Measurements from ENCODE around the gene GPR39.

Gene GPR39

DNA sequence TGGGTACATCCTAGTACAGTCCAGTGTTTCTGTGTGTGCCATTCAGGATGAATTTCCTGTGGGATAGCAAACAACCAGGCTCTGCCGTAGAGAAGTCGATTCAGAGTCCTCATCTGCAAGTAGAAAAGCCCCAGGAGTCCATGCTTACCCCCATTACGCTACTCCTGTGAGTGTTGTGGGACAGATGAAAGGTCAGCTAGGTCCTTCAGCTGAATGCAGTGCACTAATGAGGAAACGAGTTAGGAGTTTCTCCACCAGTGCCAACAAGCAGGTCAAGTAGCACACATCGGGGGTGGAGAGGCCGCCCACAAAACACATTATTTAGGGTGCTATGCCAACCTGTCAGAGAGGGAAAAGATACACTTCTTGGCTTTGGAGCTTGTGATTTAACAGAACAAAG lies 2.5 kb upstream of the GPR39 start:
- no peak for DNase-seq

DNA sequence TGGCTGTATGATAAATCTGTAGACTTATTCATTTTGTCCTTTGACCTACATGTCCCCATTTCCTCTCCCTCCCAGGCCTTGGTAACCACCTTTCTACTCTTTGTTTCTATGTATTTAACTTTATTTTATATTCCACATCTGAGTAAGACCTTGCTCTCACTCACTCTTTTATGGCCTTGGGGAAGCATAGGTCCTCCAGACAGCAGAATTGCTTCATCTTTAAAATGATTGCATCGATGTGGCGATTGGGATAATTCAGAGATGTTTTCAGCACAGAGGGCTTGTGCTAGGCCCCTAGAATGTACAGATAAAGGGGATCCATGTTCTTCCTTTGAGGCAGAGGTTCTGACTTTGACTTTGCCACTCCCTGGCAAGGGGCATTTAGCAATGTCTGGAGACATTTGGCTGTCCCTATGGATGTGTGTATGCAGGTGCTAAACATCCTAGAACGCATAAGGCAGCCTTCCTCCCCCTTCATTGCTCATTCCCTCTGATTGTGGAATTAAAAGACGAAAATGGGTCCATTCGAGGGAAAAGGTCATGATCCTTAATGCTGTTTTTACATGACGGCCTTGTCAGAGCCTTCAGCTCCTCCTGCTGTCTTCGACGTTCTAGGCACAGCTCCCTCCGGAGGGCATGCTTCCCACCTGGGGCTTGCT lies 1.2 kb upstream of the GPR39 start:
- no peak for DNase-seq

DNA sequence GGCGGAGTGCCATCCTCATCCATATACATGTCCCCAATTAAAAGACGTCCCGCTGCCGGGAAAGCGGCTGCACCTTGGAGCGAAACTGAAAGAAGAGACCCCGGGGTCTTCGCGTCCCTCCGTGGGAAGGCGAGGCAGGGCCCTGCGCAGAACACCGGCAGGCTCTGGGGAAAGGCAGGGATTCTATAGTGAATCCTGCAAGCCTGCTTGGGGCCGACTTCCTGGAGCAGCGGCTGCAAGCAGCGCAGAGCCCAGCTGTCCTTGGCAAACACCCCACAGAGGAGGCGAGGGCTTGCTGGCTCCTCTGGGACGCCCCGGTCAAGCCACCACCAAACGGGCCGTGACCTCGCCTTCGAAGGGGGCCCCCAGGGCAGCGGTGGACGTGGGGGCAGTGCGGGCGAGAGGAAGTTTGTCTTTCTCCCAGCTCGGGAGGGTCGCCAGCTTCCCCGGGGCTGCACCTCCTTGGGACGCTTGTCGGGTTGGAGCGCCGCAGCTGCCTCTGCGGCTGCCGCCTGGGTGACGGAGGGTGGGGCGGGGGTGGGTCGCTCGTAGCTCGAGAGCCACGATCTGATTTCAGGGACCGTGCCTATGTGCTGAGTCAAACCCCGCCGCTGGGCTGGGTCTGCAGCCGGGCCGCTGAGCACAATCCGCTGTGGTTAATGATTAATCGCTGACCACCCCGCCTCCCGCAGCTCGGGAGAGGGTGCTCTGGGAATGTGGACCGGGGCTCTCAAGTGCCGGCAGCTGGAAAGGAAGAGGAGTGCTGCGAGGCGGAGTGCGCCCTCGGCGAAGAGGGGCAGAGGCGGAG lies 486 bp upstream of the GPR39 start:
- peak; percentile 85 to 94 for DNase-seq

DNA sequence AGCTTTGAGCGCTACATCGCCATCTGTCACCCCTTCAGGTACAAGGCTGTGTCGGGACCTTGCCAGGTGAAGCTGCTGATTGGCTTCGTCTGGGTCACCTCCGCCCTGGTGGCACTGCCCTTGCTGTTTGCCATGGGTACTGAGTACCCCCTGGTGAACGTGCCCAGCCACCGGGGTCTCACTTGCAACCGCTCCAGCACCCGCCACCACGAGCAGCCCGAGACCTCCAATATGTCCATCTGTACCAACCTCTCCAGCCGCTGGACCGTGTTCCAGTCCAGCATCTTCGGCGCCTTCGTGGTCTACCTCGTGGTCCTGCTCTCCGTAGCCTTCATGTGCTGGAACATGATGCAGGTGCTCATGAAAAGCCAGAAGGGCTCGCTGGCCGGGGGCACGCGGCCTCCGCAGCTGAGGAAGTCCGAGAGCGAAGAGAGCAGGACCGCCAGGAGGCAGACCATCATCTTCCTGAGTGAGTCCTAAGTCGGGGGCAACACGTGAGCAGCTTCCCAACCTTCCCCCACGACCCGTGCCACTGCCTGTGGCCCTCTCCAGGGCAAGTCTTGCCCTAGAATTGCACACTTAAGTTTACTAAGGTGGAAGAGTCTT lies 928 bp downstream of the GPR39 start:
- DNase-seq, result no peak

DNA sequence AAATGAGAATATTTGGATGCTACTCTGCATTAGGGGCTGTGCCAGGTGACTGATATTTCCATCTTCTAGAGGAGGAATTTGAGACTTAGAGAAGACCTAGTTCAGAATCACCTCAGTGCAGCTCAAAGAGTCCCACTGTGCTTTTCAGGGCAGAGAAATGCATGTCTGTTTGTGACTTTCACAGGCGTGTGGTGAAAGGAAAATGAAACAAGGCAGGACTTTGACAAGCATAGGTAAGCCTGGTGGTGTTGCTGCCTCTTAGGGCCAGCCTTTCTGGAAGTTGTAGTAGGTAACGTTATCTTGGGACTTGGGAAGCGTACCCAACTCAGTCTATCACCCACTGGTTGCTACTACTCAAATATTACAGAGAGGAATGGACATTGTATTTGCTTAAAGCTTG lies 2.6 kb downstream of the GPR39 start:
- DNase-seq, result no peak

DNA sequence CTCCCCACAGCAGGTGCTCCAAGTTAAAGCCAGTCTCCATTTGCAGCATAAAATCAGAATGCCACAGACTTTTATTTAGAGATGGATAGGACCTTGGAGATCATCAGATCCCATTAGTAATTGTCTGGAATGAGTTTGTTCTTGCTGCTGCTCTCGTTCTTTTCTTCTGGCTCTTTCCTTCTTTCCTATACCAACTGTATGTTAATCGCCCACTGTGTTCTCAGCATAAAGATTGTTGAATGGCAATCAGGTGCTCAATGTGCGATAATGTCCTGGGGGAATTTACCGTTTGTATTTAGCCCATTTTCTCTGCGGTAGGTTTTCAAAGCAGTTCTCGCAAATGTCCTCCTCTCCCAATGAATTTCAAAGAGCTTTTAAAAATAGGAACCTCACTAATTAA lies 3.3 kb downstream of the GPR39 start:
- DNase-seq, result no peak

DNA sequence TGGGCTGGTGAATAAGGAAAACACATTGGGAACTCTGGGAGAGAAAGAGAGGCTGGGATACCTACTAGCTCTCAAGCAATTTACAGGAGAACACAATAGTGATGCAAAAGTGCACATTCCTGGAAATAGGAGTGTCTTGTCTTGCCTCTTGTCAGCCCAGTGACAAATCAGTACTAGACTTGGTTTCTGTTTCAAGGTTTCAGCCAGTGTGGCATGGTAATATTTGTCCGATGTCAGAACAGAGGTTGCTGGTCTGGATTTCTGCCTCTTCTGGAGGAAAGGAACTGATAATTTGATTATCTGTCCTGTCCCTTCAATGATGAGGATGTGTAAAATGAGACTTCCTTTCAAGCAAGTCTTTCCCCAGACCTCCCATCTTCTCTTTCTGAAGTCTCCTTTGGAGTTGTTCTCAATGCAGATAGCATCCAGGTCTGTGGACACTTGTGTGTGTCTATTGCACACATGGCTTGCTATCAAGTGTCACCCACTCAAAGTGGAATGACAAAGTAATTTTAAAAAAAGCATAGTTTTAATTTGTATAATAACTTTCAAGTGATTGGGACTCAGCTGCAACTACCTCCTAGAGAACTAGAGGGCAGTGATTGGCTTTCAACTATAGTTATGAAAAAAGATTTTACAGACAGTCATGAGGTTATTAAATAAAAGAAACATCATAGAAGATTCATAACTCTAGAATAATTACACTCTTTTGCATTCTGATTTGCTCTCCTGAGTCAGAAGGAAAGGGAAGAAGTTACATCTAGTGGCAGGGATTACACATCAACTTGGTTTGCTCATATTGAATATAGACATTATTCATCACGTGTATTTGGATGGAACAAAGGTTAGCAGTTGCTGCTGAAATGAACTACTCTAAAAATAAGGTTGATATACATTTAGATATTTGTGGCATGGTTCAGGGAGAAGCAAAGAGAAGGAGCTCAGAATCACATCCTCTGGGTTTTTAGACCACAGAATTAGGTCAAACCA lies 4.5 kb downstream of the GPR39 start:
- DNase-seq, result no peak

DNA sequence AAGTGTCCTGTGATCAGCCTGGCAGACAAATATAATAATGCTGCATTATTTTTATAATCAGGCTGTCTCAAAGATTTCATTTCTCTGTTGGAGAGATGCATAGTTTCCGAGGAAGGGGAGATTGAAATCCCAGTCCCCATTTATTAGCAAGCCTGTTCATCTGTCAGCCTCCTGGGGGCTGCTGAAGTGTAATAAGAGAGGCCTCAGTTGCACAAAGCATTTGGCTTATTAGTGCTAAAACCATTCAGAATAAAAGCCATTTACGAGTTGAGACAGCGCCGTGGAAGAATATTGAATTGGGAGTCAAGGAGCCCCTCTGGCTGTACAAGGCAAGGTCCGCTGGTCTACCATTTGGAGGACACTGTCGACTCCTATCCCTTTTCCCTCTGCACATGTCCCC lies 6.1 kb downstream of the GPR39 start:
- DNase-seq, result no peak

DNA sequence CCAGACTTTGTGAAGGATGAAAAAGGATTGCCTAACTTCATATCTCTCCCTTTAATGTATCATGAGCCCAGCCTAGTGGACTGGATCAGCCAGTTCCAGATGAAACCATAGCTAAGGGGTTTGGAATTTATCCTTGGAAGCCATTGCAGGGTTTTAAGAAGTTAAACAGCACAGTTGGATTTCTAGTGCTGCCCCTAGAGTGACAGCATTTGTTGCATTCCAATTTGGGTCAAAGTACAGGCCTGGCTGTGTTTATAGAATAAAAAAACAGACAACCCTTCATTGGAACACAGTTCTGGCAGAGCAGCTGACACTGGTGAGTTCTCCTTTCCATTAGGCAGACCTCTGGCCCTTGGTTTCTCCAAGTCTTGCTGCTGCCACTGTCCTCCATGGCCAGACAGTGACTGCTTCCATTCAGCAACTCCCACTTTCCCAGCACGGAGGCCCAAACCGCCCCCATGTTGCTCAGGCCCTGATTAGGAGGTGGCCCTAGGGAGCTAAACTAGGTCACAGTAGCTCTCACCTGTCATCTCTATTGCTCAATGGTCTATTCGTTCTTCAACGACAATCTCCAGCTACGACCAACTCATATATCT lies 8.0 kb downstream of the GPR39 start:
- no peak for DNase-seq

DNA sequence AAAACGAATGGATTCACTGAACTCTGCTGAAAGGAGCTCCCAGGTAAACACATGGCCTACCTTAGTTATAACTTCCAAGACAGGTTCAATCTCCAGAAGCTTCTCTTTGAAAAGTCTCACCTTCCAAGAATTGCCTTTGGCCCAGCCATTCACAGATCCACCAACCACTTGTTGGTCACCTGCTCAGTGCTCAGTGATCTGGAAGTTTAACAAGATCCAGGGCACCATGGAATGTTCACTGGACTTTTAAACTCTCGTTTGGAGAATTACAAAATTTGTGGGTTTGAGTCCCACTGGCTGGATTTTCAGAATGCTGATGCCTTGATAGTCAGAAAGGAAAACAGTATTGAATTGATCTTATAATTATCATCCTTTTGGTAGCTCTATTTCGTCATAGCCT lies 9.4 kb downstream of the GPR39 start:
- no peak for DNase-seq

DNA sequence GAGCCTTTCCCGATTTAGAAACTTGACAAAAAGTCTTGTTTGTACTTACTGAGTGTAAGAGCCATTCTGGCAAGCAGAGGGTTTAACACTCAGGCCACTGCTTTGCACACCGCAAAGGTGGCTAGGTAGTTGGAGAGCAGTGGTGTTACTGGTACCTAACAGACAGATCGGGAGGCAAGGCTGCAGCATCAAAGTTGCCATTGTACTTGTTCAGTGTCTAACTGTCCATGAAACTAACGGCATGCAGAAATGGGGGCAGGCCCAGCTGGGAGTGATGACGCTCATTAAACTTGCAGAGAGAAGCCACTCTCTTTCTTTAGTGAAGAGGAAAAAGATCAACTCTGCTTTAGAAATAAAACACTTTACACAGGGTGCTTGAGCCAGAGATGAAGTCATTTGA lies 10.1 kb downstream of the GPR39 start:
- no peak for DNase-seq

DNA sequence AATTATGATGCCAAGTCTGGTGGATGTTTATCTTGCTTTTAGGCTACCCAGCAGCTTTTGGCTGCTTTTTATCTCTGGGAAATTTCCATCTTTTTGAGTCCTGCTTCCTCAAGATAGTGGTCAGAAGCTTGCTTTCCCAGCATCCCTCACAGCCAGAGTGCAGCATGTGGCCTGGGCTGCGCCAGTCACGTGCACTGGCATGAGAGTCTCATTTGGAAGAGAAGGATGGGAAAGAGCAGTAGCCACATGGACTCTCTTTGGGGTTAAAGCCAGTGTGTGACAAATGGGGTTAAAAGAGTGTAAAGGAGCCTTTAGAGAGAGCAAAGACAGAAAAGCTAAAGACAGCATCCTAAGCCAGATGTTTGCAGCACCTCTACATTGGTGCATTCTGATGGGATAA lies 12.7 kb downstream of the GPR39 start:
- no peak for DNase-seq

DNA sequence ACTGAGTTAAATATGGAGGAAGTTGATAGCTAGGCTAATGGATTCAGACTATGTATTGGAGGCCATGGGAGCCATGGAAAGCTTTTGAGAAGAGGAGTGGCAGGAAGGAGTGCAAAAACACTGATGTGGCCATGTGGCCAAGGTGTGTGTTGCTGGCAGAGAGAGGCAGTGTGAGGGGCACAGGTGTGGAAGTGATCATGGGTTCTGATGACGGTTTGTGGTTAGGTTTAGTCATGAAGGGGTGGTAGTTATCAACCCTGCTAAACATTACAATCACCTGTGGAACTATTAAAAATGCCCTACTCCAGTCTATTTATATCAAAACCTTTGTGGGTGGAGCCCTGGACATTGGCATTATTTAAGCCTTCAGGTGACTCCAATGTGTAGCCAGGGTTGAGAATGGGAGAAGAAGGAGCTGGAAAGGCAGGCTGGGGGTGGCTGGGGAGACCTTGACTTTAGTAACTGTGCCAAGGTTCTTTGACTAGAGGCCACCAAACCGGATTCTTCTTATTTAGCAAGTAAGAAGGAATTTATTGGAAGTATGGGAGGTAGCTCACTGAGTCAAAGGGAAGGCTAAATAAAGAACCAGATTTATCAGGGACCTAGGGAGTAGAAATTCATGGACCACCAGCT lies 13.5 kb downstream of the GPR39 start:
- no peak for DNase-seq

DNA sequence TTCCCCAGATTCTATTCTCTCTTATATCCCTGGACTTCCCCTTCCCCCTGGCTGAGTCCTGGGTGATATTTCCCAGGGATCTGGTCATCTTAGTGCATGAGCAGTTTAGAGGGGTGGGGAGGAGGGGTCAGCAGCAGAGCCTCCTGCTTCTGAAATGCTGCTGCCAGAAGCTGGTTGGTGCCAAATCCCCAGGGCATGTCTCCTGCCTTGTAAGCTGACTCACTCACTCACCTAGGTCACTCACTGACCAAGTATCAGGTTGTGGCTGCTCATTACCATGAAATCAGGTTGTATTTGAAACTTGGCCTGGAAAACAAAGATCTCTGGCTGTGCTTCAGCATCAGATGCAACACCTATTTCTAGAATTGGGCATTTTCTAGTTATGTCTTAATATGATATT lies 14.3 kb downstream of the GPR39 start:
- DNase-seq, result no peak

DNA sequence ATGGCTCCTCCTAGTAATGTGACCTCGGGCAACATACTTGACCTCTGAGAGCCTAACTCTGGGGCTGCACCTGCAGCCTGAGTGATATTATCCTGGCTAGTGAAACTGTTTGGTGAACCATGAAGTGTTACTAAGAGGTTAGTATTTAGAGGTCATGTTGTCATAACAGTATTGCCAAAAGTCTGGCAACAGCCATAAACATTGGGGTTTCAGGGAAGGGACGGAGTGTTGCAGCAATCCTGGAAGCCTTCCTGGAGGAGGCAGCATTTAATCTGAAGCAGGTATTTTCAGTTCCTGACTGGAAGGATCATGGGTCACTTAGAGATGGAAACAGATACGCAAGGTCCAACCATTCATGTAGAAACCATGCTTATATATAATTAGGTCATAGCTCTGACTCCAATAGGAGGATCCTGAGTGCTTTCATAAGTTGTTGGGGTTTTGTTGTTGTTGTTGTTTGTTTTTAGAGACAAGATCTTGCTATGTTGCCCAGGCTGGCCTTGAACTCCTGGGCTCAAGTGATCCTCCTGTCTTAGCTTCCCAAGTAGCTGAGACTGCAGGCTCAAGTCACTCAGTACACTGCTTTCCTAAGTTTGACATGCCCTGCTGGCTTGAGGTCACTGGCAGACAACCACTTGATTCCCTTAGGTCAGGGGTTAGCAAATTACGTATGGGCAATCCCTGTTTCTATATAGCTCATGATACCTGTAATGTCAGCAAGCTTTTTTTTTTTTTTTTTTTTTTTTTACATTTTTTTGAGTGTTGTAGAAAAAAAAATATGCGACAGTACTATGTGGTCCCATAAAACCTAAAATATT lies 21.5 kb downstream of the GPR39 start:
- DNase-seq, result no peak

DNA sequence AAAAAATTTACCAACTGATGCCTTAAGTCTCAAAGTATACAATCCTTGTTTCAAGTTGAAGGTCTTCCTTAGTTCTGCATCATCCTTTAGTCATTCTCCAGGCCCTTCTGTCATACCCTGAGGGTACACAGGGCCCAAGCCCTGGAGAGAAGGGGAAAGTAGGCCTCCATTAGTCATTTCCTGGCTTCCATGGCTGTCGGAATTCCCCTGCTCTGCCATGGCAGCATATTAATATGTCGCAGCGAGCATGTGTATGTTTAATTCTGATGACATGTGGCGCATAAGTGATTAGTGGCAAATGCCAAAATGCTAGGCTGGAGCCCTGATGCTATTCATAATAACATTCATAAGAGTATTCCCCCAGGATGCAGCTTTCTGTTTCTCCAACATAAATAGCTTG lies 22.1 kb downstream of the GPR39 start:
- DNase-seq, result no peak

DNA sequence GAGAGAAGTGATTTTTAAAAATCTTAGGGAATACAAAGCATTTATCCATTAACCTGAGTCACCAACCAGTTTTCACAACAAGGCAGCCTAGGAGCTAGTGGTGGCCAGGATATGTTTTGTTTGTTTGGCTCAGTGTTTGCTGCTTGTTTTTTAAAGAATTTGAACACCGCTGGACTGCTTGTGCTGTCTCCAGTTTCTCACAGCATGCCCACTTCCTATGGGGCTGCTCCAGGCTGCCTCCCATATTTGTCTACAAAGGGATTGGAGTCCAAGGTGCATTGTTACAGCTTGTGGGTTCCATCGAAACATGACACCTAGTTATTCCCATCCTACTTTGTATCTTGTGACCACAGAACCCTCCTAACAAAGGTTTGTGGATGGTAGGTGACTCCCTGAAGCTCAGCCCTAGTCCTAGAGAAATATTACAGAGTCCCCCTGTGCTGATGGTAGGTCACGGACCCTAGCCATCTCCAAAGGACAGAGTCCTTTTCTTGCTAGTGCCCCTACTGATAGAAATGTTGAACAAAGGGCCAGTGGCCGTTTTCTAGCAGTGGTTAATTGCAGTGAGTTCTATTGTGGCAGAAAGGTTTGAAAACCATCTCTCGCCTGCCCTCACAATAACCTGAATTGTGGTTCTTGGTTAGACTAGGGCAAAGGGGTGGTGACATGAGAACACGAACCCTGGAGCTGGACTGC lies 23.2 kb downstream of the GPR39 start:
- DNase-seq, result peak; percentile 79 to 80

DNA sequence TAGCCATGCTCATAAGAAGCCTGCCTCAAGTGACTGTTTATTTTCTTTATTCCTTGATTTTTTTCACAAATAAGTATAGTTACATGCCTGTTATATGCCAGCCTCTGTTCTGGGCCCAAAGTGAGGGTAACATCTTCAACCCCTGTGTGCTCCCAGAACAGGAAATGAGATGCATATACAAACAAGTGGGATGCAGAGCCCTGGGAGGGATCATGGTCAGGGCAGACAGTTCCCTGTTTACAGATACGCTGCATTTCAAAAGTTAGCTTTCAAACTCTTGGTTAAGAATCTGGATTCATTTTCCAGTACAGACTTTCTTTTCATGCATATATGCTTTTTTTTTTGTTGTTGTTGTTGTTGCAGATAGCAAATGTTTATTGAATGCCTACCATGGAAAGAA lies 24.4 kb downstream of the GPR39 start:
- DNase-seq, result no peak

DNA sequence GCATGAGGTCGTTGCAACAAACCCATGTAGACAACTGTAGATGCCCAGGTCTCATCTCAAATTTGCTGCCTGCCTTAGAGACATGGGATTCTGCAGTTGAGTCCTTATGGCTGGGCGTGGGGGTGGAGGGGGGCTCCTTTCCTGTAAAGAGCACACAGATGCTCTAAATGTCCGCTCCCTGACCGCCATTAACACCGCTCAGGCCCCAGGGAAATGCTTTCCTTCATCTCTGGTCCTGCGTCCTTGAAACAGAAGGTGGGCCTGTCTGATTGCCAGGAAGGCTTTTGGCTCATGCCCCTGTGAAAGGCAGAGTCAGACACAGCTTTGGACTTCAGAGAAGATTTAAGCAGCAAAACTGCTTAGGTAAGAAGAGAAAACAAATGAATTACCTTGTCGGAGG lies 25.7 kb downstream of the GPR39 start:
- no peak for DNase-seq

DNA sequence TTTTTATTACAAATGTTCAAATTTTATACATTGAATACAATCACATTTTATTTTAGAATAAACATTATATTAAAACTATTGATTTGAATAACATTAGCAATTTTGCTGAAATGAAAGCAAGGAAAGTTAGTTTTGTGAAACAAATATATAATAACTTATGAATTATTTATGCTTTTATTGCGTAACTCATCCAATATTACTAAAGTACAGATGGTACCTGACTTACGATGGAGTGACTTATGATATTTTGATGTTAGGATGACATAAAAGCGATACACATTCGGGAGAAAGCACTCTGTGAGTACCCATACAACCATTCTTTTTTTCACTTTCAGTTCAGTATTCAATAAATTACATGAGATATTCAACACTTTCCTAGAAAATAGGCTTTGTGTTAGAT lies 26.5 kb downstream of the GPR39 start:
- no peak for DNase-seq

DNA sequence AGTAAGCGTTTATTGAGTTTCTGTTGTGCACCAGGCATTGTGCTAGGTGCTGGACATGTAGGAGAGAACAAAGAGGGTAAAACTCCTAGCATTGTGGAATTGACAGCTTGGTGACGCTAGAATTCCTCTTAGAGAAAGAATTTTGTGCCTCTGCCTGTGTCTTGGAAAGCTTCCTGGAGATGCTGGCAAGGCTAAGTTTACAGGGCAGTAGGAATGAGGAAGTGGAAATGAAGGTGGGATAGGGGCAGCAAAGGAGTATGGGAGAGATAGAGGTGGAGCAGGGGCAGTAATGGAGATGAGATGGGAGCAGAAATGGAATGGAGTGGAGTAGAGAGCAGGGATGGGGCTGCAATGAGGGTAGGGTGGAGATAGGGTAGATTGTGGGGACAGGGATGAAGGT lies 29.8 kb downstream of the GPR39 start:
- no peak for DNase-seq
